Measurements from ENCODE around the gene ATG16L1.

Gene ATG16L1

DNA sequence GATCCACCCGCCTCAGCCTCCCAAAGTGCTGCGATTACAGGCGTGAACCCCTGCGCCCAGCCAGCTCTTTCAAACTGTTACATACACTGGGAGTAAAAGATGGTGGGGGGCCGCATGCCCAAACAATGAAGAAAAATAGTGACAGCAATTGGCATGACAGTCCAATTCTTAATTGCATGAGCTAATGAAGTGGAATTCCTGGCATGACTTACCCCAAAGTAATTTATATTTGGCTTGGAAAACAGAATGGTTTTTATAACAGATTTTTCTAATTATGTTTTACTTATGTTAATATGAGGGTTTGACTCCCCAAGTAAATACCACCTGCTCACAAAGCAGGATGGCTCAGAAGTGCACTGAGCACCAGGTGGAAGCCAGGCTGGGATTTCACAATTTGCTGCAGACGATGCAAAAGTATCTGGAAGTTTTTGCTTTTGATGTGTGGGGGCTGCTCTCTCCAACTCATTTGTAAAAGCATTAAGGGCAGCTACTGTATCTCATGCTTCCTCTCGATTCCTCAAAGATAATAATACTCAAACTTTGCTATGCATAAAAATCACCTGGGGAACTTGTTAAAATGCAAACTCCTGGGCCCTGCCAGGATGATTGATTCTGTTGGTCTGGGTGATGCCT lies 24.0 kb upstream of the ATG16L1 start:
- no peak for DNase-seq

GRCh38 chr2:233228376-233228775 lies 23.1 kb upstream of the ATG16L1 start:
- DNase-seq, result no peak

DNA sequence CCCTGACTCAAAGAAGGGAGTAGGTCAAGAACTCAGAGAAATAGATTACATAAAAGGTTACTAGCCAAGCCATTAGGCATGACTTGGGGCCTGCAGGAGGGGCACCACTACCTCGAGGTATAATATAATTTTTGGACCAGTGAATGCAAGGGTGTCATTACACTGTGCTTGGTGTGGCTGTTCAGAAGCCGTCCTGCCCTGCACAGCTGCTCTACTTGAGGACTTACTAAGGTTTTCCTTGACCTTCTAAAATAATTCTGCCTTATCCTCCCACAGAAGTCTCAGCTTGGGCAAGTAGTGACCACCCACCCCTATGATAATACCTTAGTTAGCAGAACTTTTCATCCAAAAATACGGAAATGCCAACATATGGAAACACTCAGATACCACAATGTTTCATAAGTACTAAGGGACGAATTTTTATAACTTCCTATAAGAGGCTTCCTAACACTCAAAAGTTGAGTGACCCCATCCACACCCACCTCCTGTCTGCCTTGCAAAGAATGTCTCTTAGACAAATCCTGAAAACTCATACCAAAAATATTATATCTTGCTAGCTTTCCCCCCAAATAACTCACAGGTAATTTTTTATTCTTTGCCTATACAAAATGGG lies 17.7 kb upstream of the ATG16L1 start:
- DNase-seq, result no peak

DNA sequence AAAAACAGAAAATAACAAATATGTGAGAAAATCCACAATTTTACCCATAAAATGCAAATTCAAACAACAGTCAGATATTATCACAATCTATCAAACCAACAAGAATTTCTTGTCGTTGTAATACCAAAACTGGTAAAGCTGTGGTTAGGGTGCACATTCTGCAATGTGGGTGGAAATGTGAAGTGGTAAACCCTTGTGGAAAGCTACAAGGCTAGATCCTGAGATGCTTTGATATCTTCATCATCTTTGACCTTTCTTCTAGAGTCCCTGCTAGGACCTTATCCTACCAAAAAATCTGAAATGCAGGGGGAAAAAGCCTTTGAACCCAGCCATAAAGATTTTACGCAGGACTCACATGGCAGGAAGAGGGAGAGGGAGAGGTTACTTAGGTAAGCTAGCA lies 17.2 kb upstream of the ATG16L1 start:
- DNase-seq, result no peak

DNA sequence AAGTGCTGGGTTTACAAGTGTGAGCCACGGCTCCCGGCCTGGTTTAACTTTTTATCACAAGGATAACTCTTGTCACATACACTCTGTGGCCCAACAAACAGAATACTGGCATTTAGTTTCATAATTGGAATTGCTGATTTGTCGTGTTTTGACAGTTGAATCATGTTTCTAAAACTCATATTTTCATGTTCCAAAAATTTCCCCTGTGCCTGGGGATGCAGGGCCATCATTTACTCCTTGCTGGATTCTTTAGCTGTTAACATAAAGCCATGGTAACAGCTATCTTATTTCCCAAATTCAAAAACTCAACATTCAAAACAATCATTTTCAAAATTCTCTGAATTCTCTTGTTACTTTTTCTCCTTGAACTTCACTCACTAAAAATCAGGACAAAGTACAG lies 16.5 kb upstream of the ATG16L1 start:
- no peak for DNase-seq

- no peak for DNase-seq
Measured at GRCh38 chr2:233235977-233236376, 15.5 kb upstream of the ATG16L1 start.

DNA sequence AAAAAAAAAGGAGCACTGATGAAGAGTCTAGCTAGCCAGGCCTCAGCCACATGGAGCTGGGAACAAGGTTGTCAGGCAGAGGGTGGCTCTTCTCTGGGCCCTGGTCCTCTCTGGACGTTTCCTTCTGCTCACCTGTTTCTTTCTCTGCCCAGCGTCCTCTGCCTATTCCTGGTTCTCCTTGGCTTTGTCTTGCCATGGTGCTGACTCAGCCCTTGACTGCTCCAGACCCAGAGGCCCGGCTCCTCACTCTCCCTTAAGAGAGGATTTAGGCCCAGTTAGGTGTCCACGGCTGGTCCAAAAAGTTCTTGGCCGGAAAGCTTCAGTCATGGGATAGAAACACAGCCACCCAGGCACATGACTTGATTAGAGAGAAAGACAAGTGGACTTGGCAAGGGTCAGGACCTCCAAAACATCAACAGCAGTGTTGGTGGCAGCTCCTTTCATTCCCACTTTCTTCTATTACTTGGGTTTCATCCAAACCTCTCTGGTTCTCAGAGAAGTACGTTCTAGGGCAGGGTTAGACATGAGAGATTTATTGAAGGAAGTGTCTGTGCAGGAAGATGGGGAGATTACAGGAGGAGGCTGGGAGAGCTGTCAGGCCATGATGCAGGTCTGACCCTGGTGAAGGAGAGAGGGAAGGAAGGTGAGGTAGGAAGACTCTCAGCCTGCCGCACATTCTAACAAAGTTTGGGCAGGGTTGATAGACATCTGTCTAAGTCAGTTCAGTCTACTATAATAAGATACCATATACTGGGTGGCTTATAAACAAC lies 14.5 kb upstream of the ATG16L1 start:
- DNase-seq, result no peak

DNA sequence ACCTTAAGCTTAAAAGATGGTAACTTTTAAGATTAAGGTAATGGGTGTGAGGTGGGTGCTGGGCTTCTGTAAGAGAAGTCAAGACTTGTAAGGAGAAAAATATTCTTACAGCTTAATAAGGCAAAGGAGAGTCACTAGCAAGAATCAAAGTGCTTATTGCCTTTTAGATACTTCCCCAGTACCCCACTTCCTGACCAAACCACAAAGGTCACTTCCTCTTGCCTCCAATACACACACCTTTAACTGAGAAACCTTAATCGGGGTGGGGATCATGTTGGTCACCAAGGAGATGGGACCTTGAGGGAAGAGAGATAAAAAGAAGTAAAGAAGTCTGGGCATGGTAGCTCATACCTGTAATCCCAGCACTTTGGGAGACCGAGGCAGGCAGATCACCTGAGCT lies 10.6 kb upstream of the ATG16L1 start:
- no peak for DNase-seq

- no peak for DNase-seq
Measured at GRCh38 chr2:233241803-233242202, 9.7 kb upstream of the ATG16L1 start.

DNA sequence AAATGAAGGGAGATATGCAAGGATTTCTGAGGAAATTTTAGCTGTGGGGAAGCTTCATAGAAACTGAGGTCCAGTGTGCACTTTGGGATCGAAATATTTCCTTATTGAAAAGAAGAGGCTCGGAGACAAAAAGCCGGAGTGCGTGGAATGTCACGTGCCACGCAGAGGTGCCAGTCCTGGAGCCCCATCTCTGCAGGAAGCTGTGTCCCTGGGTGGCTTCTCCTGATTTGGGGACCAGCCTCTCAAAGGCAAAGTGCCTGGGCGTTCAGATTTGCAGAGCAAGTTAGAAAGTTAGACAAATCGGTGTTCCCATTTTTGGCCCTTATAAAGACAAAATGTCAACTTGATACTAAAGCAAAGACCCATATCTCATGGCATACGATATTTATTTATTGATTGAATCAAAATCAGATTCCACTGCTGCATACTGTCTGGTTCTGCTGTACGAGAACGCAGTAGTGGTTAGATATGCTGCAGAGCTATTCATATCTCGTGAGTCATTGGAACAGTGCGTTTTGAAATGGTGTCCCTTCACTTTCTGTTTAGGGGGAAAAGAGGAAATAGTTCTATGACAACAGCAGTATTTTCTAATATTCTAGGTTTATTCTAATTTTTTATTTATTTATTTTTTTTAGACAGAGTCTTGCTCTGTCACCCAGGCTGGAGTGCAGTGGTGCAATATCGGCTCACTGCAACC lies 9.1 kb upstream of the ATG16L1 start:
- DNase-seq, result no peak

- DNase-seq, result no peak
Measured at GRCh38 chr2:233243348-233243747, 8.1 kb upstream of the ATG16L1 start.

GRCh38 chr2:233244818-233245217 lies 6.7 kb upstream of the ATG16L1 start:
- no peak for DNase-seq

DNA sequence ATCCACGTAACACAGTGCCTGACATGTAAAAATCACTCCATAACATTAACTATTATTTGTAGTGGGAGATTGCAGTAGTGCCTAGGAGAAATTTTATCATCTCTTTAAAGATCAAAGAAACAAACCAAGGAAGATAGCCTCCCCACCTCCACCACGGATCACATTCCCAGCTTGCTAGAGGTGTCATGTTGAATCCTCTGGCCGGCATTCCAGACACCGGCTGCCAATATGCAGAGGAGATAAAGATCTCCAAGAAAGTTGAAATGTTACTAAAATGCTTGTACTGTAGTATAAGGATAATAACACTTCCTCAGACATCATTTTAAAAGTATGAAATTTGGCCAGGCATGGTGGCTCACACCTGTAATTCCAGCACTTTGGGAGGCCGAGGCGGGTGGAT lies 6.1 kb upstream of the ATG16L1 start:
- no peak for DNase-seq

DNA sequence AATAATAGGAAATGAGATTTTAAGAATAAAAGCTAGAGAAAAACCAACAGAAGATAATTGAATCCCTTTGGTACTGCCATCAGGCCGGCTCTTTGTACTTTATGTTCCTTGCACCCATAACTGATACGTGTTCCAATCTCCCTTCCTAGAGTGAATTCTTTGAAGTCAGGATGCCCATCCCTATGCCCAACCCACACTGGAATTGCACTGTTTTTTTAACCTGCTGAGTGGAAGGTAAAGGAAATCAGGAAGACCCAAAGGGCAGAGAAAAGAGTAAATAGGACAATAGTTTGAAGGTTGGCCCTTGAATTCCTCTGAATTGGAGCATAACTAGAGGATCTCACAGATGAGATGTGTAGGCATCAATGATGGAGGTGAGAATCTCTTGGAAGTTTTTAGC lies 4.4 kb upstream of the ATG16L1 start:
- DNase-seq, result no peak

GRCh38 chr2:233247744-233248143 lies 3.7 kb upstream of the ATG16L1 start:
- peak in 1 of 4 experiments; percentile 26 for DNase-seq

DNA sequence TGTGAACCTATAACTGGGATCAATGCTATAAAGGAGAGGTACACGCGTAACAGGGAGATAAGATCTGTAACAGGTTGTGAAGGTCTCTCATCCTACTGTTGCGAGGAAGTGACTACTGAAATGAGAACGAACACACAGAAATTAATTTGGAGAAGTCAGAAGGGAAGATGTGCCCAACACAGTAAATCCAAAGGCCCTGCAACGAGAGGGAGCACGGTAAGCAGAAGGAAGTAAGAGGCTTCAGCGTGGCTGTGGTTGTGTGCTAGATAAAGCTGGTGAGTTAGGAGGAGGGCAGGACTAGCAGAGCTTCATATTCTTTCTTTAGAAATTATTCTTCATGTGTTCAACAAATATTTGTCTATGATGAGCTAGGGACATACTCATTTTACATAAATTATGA lies 2.5 kb upstream of the ATG16L1 start:
- DNase-seq, result no peak

- DNase-seq, result no peak
Measured at GRCh38 chr2:233250568-233250967, 905 bp upstream of the ATG16L1 start.

DNA sequence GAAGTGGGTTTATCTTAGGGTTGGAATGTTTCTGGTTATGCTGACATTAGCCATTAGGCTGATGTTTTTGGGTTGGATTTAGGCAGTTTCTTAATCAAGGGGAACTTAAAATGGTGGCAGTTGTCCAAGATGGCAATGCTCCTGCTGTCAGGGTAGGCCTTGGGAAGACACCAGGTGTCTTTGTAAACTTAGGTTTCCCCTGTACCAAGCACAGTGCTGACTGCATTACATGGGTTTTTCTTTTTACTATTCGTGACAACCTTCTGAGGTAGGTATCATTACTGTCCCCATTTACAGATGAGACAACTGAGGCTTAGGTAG lies 528 bp upstream of the ATG16L1 start:
- no peak for DNase-seq

GRCh38 chr2:233252227-233252626 lies 754 bp downstream of the ATG16L1 start:
- DNase-seq, result no peak

GRCh38 chr2:233255151-233255550 lies 3.7 kb downstream of the ATG16L1 start:
- no peak for DNase-seq

DNA sequence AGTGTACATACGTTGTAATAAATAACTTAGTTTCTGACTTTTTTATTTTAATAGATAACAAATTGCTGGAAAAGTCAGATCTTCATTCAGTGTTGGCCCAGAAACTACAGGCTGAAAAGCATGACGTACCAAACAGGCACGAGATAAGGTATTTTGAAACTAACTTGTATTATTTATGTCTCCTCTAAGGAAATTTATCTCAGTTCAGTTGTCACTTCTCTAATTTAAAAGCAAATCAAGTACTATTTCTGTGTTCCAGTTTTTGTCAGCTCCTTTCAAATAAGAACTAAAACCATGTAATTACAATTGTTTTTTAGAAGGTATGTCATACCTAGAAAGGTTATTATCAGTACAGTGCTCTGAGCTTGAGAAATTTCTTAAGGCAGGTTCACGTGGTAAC lies 4.6 kb downstream of the ATG16L1 start:
- no peak for DNase-seq

GRCh38 chr2:233258211-233258610 lies 6.7 kb downstream of the ATG16L1 start:
- no peak for DNase-seq

DNA sequence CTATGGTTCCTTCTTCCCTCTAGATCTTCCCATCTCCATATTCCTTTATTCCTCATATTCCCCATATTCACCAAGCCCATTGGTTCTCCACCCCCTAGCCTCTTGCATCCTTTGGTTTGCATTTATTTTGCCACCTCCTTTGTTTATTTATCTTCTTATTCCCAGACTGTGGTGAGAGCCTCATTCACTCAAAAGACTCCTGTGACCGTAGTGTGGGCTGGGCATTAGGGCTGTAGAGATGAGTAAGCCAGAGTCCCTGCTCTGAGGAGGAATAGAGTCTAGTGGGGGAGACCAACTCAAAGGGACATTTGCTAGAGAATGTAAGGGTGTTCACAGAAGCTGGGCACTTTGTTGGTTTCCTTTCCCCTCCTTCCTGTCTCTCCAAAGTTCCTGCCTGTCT lies 8.3 kb downstream of the ATG16L1 start:
- DNase-seq, result no peak

DNA sequence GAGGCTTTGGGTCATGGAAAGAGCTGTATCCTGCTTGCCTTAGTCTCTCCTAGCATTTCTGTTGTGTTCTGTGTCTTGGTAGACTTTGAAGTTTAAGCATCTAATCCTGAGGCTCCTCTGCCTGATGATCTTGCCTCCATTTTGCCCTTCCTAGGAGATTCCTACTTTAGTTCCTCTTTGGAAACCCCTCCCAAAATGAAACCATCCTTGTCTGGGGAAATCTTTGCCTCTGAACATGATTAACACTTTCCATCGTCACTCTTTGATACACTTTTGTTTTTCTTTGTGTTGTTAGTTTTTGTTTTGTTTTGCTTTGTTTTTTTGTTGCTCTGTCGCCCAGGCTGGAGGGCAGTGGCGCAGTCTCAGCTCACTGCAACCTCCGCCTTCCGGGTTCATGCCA lies 9.2 kb downstream of the ATG16L1 start:
- DNase-seq, result no peak

All from activated naive CD4-positive, alpha-beta T cell (primary cell).